Liver (tissue), 3 donors: ENCODE data around the gene PDCD7.

Source experiments
- ATF3 ChIP-seq: IDR thresholded peaks from 2 replicates; pipeline ENCODE4 v1.6.1; 2016; ENCODE audit warnings: antibody characterized with exemption
- CTCF ChIP-seq: fragments of 150-350 bp; IDR thresholded peaks from 2 replicates; pipeline ENCODE4 v1.5.1; 2017; ENCODE audit warnings: improper control_type of control experiment, low read depth, low read length; ENCODE audit not compliant: missing input control
- EGR1 ChIP-seq, 2 donors: IDR thresholded peaks; 2 replicates each; pipeline ENCODE4 v1.6.1; 2016 to 2018; ENCODE audit warnings: antibody characterized with exemption in 2 of 2, low read depth in 2 of 2
- FOXA2 ChIP-seq: IDR thresholded peaks from 2 replicates; pipeline ENCODE4 v1.6.1; 2016; ENCODE audit warnings: antibody characterized with exemption
- GABPA ChIP-seq, 2 donors: IDR thresholded peaks in 1 of 2; conservative IDR thresholded peaks in 1 of 2; 2 replicates each; pipeline ENCODE4 v1.6.1; 2016; ENCODE audit warnings: antibody characterized with exemption in 2 of 2, mild to moderate bottlenecking in 1 of 2, moderate library complexity in 1 of 2
- HNF4G ChIP-seq: IDR thresholded peaks from 2 replicates; pipeline ENCODE4 v1.6.1; 2016; ENCODE audit warnings: antibody characterized with exemption
- JUND ChIP-seq, 2 donors: IDR thresholded peaks; 2 replicates each; pipeline ENCODE4 v1.6.1; 2016; ENCODE audit warnings: antibody characterized with exemption in 2 of 2
- MAX ChIP-seq: IDR thresholded peaks from 2 replicates; pipeline ENCODE4 v1.6.1; 2016; ENCODE audit warnings: antibody characterized with exemption
- RAD21 ChIP-seq, 2 donors: IDR thresholded peaks; 2 replicates each; pipeline ENCODE4 v1.6.1; 2016; ENCODE audit warnings: antibody characterized with exemption in 2 of 2, mild to moderate bottlenecking in 2 of 2
- REST ChIP-seq: IDR thresholded peaks from 2 replicates; pipeline ENCODE4 v1.6.1; 2016; ENCODE audit warnings: antibody characterized with exemption, mild to moderate bottlenecking
- SP1 ChIP-seq: IDR thresholded peaks from 2 replicates; pipeline ENCODE4 v1.6.1; 2018; ENCODE audit warnings: antibody characterized with exemption, mild to moderate bottlenecking
- TAF1 ChIP-seq: conservative IDR thresholded peaks from 2 replicates; pipeline ENCODE4 v1.6.1; 2016; ENCODE audit warnings: antibody characterized with exemption, mild to moderate bottlenecking
- YY1 ChIP-seq: IDR thresholded peaks from 2 replicates; pipeline ENCODE4 v1.6.1; 2016; ENCODE audit warnings: antibody characterized with exemption, mild to moderate bottlenecking
- ZBTB33 ChIP-seq: IDR thresholded peaks from 2 replicates; pipeline ENCODE4 v1.6.1; 2016; ENCODE audit warnings: antibody characterized with exemption
- donor health status: healthy.
- donor health status: healthy.

GRCh38 chr15:65081758-65082157, 51.9 kb downstream of the PDCD7 start:
- TF ChIP-seq GABPA (IDR thresholded peaks at IDR 0.05 in 1 of 2, conservative IDR thresholded peaks at IDR 0.05 in 1 of 2) (no peak), CTCF (no peak), YY1 (no peak), SP1 (no peak), RAD21 (IDR thresholded peaks at IDR 0.05) (no peak), JUND (IDR thresholded peaks at IDR 0.05) (no peak), MAX (no peak), EGR1 (IDR thresholded peaks at IDR 0.05; ENCODE audit: low read depth in 2 of 2) (no peak), REST (no peak), ZBTB33 (no peak), TAF1 (no peak), FOXA2 (no peak), ATF3 (no peak), HNF4G (no peak)
